Activated CD4-positive, alpha-beta T cell treated with anti-CD3 and anti-CD28 coated beads, Interleukin-2, amount 10 ng/mL, durations not matched to agents 7 days and 5 days (primary cell): ENCODE results near the gene TRA2B. TPM values are rescaled to one million over a fixed set of nuclear protein-coding genes. Genes with fewer than 3 reads are reported as not detected.
"Not testable (repeated sequence)": the region's sequence is repeated elsewhere in the genome, so short reads cannot be mapped to it uniquely, and the experiment has no call there.

Source experiments
- CTCF ChIA-PET: fragments of 350-600 bp; sonication (Branson Sonifier 250); formaldehyde crosslinking; loops from one replicate; lab custom pipeline; 2021; ENCODE audit warnings: antibody characterized with exemption; lab: Charles Lee
- POLR2A ChIA-PET: fragments of 350-600 bp; sonication (Branson Sonifier 250); formaldehyde crosslinking; loops from one replicate; lab custom pipeline; 2021; ENCODE audit warnings: antibody characterized with exemption; lab: Charles Lee
- DNase-seq: peaks from one replicate; pipeline ENCODE4 v3.0.0-alpha.2; 2020
- H3K27ac Mint-ChIP-seq: one replicate; pipeline ENCODE4 v1.8.0; 2021; ENCODE audit warnings: mild to moderate bottlenecking, moderate library complexity, mixed read lengths
- H3K27me3 Mint-ChIP-seq: one replicate; pipeline ENCODE4 v1.8.0; 2021; ENCODE audit warnings: mixed read lengths
- H3K36me3 Mint-ChIP-seq: one replicate; pipeline ENCODE4 v1.8.0; 2021; ENCODE audit warnings: low read depth, mixed read lengths
- H3K4me1 Mint-ChIP-seq: one replicate; pipeline ENCODE4 v1.8.0; 2021; ENCODE audit warnings: mixed read lengths
- H3K4me3 Mint-ChIP-seq: one replicate; pipeline ENCODE4 v1.8.0; 2021; ENCODE audit warnings: mild to moderate bottlenecking, moderate library complexity, mixed read lengths
- H3K9me3 Mint-ChIP-seq: one replicate; pipeline ENCODE4 v1.8.0; 2021; ENCODE audit warnings: mixed read lengths
- total RNA-seq, 2 experiments: library from RNA; stranded (reverse); gene quantifications; one replicate each; pipeline ENCODE4 v1.2.3, GENCODE V29; 2021

TRA2B gene
- total RNA-seq, 2 experiments from 2014 or later = 224 to 284 TPM

DNA sequence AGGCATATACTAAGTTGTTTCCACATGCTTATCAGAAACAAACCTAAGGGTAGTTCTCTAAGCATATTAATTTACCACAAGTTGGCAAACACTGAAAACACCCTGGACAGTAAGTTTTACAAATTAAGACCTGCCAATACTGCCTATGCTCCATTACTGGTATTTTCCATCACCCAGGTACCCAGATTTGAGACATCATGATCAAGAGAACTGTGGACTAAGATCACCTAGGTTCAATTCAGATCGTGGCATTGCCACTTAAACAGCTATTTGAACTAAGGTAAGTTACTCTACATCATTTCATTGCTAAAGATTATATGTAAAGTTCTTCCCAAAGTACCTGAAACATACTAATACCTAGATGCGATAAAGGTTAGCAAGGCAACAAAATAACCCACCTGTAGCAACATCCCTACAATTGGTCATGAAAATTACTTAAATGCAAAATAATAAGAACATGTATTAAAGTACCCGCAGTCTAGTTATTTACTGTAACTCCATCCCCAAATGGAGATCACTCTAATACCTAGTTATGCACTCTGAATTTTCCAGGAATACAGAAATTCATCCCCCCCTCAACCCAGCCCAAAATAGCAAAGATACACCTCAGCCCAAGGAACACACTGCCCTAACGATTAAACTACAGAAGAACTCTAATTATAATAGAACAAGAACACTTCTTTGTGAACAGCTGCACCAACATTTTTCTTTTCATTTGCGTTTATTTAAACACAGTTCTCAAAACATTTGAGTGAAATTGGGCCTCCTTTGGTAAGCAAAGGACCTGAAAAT is 21.6 kb downstream of the TRA2B start:
- no peak overlapping the region for H3K4me3 Mint-ChIP-seq

GRCh38 chr3:185915642-185916041 is 22.2 kb downstream of the TRA2B start:
- Mint-ChIP-seq H3K36me3 (peaks cover 62% of the 10 kb centered on the region), H3K4me1 (no peaks in the 10 kb centered on the region), H3K27ac (no peak overlapping the region), H3K27me3 (no peaks in the 10 kb centered on the region), H3K4me3 (no peak overlapping the region), H3K9me3 (no peaks in the 10 kb centered on the region)
- CTCF ChIA-PET = interaction anchor here (1.7 kb wide), 1 partner anchor 10 kb away, joined by 4 read pairs; no protein-coding TSS in a partner anchor
- POLR2A ChIA-PET = interaction anchor here (0.7 kb wide), 1 partner anchor 684 kb away, joined by 3 read pairs; no protein-coding TSS in a partner anchor
- no peak for DNase-seq

More for the DNA sequence above, 21.6 kb downstream of the TRA2B start:
- Mint-ChIP-seq H3K27ac (no peak overlapping the region), H3K27me3 (no peaks in the 10 kb centered on the region), H3K4me1 (no peaks in the 10 kb centered on the region), H3K9me3 (no peaks in the 10 kb centered on the region), H3K36me3 (peaks cover 67% of the 10 kb centered on the region)
- CTCF ChIA-PET = no interaction called here
- POLR2A ChIA-PET = interaction anchor here (0.7 kb wide), 1 partner anchor 684 kb away, joined by 3 read pairs; no protein-coding TSS in a partner anchor
- no peak for DNase-seq

DNA sequence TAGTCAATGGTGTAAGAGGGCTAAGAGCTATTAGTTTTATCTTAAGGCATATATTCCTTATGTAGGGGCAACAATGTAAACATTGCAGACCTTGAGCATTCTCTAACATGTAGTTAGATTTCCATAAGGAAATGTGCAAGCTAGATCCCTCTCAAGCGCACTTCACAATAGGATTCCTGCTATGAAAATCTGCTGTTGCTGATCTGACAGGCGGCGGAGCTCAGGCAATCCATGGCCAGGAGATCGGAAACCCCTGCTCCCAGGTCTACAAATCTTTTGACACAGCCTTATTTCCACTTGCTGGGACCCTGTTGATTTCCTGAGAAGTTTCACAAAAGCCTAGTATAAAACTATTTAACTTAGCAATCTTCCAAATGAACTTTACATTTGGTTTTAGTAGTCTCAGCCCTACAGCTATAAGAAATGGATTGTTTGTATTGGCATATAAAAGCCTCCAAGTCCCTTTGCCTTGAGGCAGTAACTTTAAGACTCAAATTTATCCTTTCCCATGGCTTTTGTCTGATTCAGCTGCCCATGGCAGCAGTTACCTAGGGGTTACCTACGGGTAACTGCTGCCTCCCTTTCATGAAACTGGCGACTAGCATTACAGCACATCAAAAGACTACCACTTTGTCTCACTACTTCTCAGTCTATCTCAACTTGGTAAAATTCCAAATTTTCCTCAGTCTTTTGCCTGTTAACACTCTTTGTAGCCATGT is 22.7 kb downstream of the TRA2B start:
- Mint-ChIP-seq H3K4me3 (no peak overlapping the region), H3K27ac (no peak overlapping the region), H3K4me1 (no peaks in the 10 kb centered on the region), H3K9me3 (no peaks in the 10 kb centered on the region), H3K27me3 (no peaks in the 10 kb centered on the region), H3K36me3 (peaks cover 57% of the 10 kb centered on the region)
- DNase-seq = no peak
- CTCF ChIA-PET = interaction anchor here (1.7 kb wide), 1 partner anchor 9 kb away, joined by 4 read pairs; no protein-coding TSS in a partner anchor
- POLR2A ChIA-PET = no interaction called here

GRCh38 chr3:185912929-185913901 is 24.6 kb downstream of the TRA2B start:
- ChIA-PET POLR2A (interaction anchor here (0.6 kb wide), 3 partner anchors 155 to 1174 kb away, joined by 3 to 14 read pairs (median 3); no protein-coding TSS in a partner anchor), CTCF (interaction anchor here (0.7 to 1.7 kb wide), 4 partner anchors 12 to 369 kb away, joined by 3 to 6 read pairs (median 4); no protein-coding TSS in a partner anchor)
- no peak for DNase-seq
- no peak overlapping the region for H3K27ac Mint-ChIP-seq
- peaks cover 43% of the 10 kb centered on the region for H3K36me3 Mint-ChIP-seq
- H3K4me3 Mint-ChIP-seq = no peak overlapping the region
- no peaks in the 10 kb centered on the region for H3K27me3 Mint-ChIP-seq
- no peaks in the 10 kb centered on the region for H3K9me3 Mint-ChIP-seq
- H3K4me1 Mint-ChIP-seq = no peaks in the 10 kb centered on the region

DNA sequence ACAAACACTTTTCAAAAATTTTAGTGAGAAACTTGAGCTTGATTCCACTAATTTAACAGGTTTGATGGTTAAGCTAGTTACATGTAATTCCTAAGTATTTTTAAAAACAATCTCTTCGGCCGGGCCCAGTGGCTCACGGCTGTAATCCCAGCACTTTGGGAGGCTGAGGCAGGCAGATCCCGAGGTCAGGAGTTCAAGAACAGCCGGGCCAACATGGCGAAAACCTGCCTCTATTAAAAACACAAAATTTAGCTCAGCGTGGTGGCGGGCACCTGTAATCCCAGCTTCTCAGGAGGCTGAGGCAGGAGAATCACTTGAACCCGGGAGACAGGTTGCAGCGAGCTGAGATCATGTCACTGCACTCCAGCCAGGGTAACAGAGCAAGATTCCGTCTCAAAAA is 25.3 kb downstream of the TRA2B start:
- CTCF ChIA-PET = interaction anchor here (0.7 to 1.7 kb wide), 4 partner anchors 13 to 368 kb away, joined by 3 to 6 read pairs (median 4); no protein-coding TSS in a partner anchor

GRCh38 chr3:185911076-185911448 is 26.8 kb downstream of the TRA2B start:
- DNase-seq, CTCF ChIA-PET, H3K27me3 Mint-ChIP-seq, H3K4me1 Mint-ChIP-seq, H3K4me3 Mint-ChIP-seq, H3K9me3 Mint-ChIP-seq, POLR2A ChIA-PET, H3K27ac Mint-ChIP-seq: not testable (repeated sequence)
- peaks cover 21% of the 10 kb centered on the region for H3K36me3 Mint-ChIP-seq

More for the DNA sequence above, 25.3 kb downstream of the TRA2B start:
- Mint-ChIP-seq H3K9me3 (no peaks in the 10 kb centered on the region), H3K4me3 (no peak overlapping the region), H3K27me3 (no peaks in the 10 kb centered on the region), H3K27ac (no peak overlapping the region), H3K4me1 (no peaks in the 10 kb centered on the region), H3K36me3 (peaks cover 36% of the 10 kb centered on the region)
- POLR2A ChIA-PET = interaction anchor here (0.6 kb wide), 3 partner anchors 155 to 1175 kb away, joined by 3 to 14 read pairs (median 3); no protein-coding TSS in a partner anchor
- DNase-seq = no peak

- not testable (repeated sequence) for H3K9me3 Mint-ChIP-seq
Measured at GRCh38 chr3:185910322-185911075, 27.3 kb downstream of the TRA2B start.

DNA sequence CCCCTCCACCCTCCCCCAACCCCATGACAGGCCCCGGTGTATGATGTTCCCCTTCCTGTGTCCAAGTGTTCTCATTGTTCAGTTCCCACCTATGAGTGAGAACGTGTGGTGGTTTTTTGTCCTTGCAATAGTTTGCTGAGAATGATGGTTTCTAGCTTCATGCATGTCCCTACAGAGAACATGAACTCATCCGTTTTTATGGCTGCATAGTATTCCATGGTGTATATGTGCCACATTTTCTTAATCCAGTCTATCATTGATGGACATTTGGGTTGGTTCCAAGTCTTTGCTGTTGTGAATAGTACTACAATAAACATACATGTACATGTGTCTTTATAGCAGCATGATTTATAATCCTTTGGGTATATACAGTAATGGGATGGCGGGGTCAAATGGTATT is 27.9 kb downstream of the TRA2B start:
- H3K4me3 Mint-ChIP-seq, DNase-seq, CTCF ChIA-PET, H3K36me3 Mint-ChIP-seq, H3K4me1 Mint-ChIP-seq, POLR2A ChIA-PET, H3K9me3 Mint-ChIP-seq, H3K27me3 Mint-ChIP-seq, H3K27ac Mint-ChIP-seq: not testable (repeated sequence)

More at GRCh38 chr3:185910322-185911075, 27.3 kb downstream of the TRA2B start:
- POLR2A ChIA-PET, DNase-seq, H3K4me3 Mint-ChIP-seq, H3K27me3 Mint-ChIP-seq, CTCF ChIA-PET, H3K4me1 Mint-ChIP-seq: not testable (repeated sequence)
- Mint-ChIP-seq H3K36me3 (peaks cover 15% of the 10 kb centered on the region), H3K27ac (peak overlapping the region; percentile 74)

DNA sequence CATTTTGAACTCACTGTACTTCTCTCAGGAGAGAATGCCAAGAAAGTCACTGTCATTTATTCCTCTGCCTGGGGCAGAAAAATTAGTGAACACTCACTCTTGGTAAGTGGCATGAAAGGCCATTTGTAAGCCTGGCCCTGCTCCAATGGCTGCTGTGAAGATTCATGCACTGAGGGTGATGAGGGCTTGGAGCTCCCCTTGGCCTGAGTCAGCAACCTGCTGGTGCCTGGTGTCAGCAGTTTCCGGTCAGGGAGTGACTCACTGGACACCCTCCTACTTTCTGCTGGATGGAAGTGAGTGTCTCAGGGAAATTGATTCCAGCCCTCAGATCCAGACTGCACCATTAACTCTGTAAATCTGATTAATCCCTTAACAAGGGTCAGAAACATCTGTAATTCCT is 37.6 kb downstream of the TRA2B start:
- Mint-ChIP-seq H3K27me3 (peaks cover 2% of the 10 kb centered on the region), H3K36me3 (no peaks in the 10 kb centered on the region), H3K4me1 (no peaks in the 10 kb centered on the region), H3K4me3 (no peak overlapping the region), H3K27ac (no peak overlapping the region), H3K9me3 (peaks cover 2% of the 10 kb centered on the region)
- CTCF ChIA-PET = no interaction called here
- POLR2A ChIA-PET = no interaction called here
- DNase-seq = no peak

GRCh38 chr3:185896636-185897035 is 41.2 kb downstream of the TRA2B start:
- no peak for DNase-seq
- H3K9me3 Mint-ChIP-seq = no peaks in the 10 kb centered on the region
- H3K4me1 Mint-ChIP-seq = no peaks in the 10 kb centered on the region
- H3K4me3 Mint-ChIP-seq = no peak overlapping the region
- CTCF ChIA-PET = no interaction called here
- H3K27me3 Mint-ChIP-seq = peaks cover 3% of the 10 kb centered on the region
- POLR2A ChIA-PET = no interaction called here
- no peak overlapping the region for H3K27ac Mint-ChIP-seq
- no peaks in the 10 kb centered on the region for H3K36me3 Mint-ChIP-seq

GRCh38 chr3:185887066-185887465 is 50.7 kb downstream of the TRA2B start:
- no peak for DNase-seq
- CTCF ChIA-PET = no interaction called here
- H3K4me1 Mint-ChIP-seq = no peaks in the 10 kb centered on the region
- H3K27me3 Mint-ChIP-seq = peaks cover 6% of the 10 kb centered on the region
- H3K9me3 Mint-ChIP-seq = no peaks in the 10 kb centered on the region
- H3K4me3 Mint-ChIP-seq = no peak overlapping the region
- H3K27ac Mint-ChIP-seq = no peak overlapping the region
- POLR2A ChIA-PET = no interaction called here
- H3K36me3 Mint-ChIP-seq = no peaks in the 10 kb centered on the region
